Activated CD4-positive, alpha-beta memory T cell treated with anti-CD3 and anti-CD28 coated beads for 36 hours (primary cell): ENCODE measurements around the gene WSB2. TPM values are rescaled to one million over a fixed set of nuclear protein-coding genes. Genes with fewer than 3 reads are reported as not detected.

Source experiments
- CTCF ChIA-PET: fragments of 350-600 bp; sonication (Branson Sonifier 250); formaldehyde crosslinking; loops from one replicate; lab custom pipeline; 2021; ENCODE audit warnings: antibody characterized with exemption, inconsistent platforms; lab: Charles Lee
- POLR2A ChIA-PET: fragments of 350-600 bp; sonication (Branson Sonifier 250); formaldehyde crosslinking; loops from one replicate; lab custom pipeline; 2021; ENCODE audit warnings: antibody characterized with exemption; lab: Charles Lee
- DNase-seq: peaks from one replicate; pipeline ENCODE4 v3.0.0-alpha.2; 2020
- H3K27ac Mint-ChIP-seq: one replicate; pipeline ENCODE4 v1.8.0; 2021; ENCODE audit warnings: mixed read lengths
- H3K27me3 Mint-ChIP-seq: one replicate; pipeline ENCODE4 v1.8.0; 2021; ENCODE audit warnings: mixed read lengths
- H3K36me3 Mint-ChIP-seq: one replicate; pipeline ENCODE4 v1.8.0; 2021; ENCODE audit warnings: mixed read lengths
- H3K4me1 Mint-ChIP-seq: one replicate; pipeline ENCODE4 v1.8.0; 2021; ENCODE audit warnings: low read depth, mixed read lengths
- H3K4me3 Mint-ChIP-seq: one replicate; pipeline ENCODE4 v1.8.0; 2021; ENCODE audit warnings: mild to moderate bottlenecking, mixed read lengths
- H3K9me3 Mint-ChIP-seq: one replicate; pipeline ENCODE4 v1.8.0; 2021; ENCODE audit warnings: mixed read lengths
- intact Hi-C: fragments of 100-400 bp; cut with micrococcal nuclease; formaldehyde crosslinking; loops from one replicate; pipeline ENCODE4 v1.15.1; 2023
- total RNA-seq, 2 experiments: library from RNA; stranded (reverse); gene quantifications; one replicate each; pipeline ENCODE4 v1.2.3, GENCODE V29; 2021

The WSB2 gene
- 100 to 1,000 TPM in 1 of 2 experiments, 10 to 100 TPM in 1; 93.2 to 102 TPM for total RNA-seq

GRCh38 chr12:118061011-118061872 lies at the start of gene WSB2:
WSB2 (minus strand) TSS chr12:118061179; CDS start chr12:118061048, 131 bp downstream.
- no peaks in the 10 kb centered on the region for H3K27me3 Mint-ChIP-seq
- peak; percentile 73 for DNase-seq
- no peaks in the 10 kb centered on the region for H3K9me3 Mint-ChIP-seq
- peaks cover 6% of the 10 kb centered on the region for H3K36me3 Mint-ChIP-seq
- CTCF ChIA-PET, result interaction anchor here (0.8 to 2.1 kb wide), 7 partner anchors 8 to 204 kb away, joined by 3 to 11 read pairs (median 3); no protein-coding TSS in a partner anchor
- POLR2A ChIA-PET, result interaction anchor here (0.6 to 6.1 kb wide), 13 partner anchors 8 to 314 kb away, joined by 3 to 48 read pairs (median 6); partner anchors contain the start of genes PEBP1 and RFC5
- H3K4me3 Mint-ChIP-seq, result peak within 1 kb of the TSS; percentile 81
- peak within 1 kb of the TSS; percentile 92 for H3K27ac Mint-ChIP-seq
- H3K4me1 Mint-ChIP-seq, result peaks cover 48% of the 10 kb centered on the region
- intact Hi-C loops, result loop anchor here (2.0 to 5.0 kb wide), 4 partner anchors 16 to 316 kb away; partner anchors contain the start of genes PEBP1 and SUDS3

DNA sequence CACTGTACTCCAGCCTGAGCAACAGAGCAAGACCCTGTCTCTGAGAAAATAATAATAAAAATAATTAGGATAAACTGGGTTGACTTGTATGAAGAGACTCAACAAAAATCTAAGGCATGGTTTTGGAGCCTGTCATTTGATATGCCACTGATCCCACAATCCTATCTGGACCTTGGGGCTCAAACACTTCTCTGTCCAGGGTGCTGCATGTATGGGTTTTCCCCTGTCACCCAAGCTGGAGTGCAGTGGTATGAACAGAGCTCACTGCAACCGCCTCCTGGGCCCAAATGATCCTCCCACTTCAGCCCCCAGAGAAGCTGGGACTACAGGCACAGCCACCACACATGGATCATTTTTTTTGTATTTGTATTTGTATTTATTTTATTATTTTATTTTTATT lies 48.1 kb upstream of the WSB2 start:
- no peak for DNase-seq
- peaks cover 5% of the 10 kb centered on the region for H3K27me3 Mint-ChIP-seq
- intact Hi-C loops, result no loop called here
- H3K36me3 Mint-ChIP-seq, result no peaks in the 10 kb centered on the region
- peaks cover 3% of the 10 kb centered on the region for H3K4me1 Mint-ChIP-seq
- no peak overlapping the region for H3K4me3 Mint-ChIP-seq
- ChIA-PET POLR2A (no interaction called here), CTCF (interaction anchor here (0.8 to 2.0 kb wide), 2 partner anchors 44 to 1304 kb away, joined by 3 to 7 read pairs; no protein-coding TSS in a partner anchor)
- H3K9me3 Mint-ChIP-seq, result no peaks in the 10 kb centered on the region
- no peak overlapping the region for H3K27ac Mint-ChIP-seq

DNA sequence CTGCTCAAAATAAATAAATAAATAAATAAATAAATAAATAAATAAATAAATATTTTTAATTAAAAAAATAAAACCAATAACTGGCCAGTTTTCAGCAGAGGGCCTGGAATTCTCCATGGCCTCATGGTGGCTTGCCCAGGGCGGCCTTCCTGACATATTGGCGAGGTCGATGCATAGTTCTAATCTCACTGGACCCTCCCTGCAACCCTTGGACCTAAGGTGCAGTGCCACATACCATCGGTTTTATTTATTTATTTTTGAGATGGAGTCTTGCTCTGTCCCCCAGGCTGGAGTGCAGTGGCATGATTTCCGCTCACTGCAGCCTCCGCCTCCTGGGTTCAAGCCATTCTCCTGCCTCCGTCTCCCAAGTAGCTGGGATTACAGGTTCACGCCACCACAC lies 46.7 kb upstream of the WSB2 start:
- intact Hi-C loops, result no loop called here
- Mint-ChIP-seq H3K27me3 (peaks cover 5% of the 10 kb centered on the region), H3K36me3 (no peaks in the 10 kb centered on the region), H3K9me3 (no peaks in the 10 kb centered on the region), H3K27ac (no peak overlapping the region), H3K4me3 (no peak overlapping the region), H3K4me1 (peaks cover 6% of the 10 kb centered on the region)
- POLR2A ChIA-PET, result no interaction called here
- DNase-seq, result no peak
- CTCF ChIA-PET, result interaction anchor here (2.0 kb wide), 1 partner anchor 43 kb away, joined by 7 read pairs; no protein-coding TSS in a partner anchor

- intact Hi-C loops, result no loop called here
Measured at GRCh38 chr12:118107011-118107410, 46.0 kb upstream of the WSB2 start.

DNA sequence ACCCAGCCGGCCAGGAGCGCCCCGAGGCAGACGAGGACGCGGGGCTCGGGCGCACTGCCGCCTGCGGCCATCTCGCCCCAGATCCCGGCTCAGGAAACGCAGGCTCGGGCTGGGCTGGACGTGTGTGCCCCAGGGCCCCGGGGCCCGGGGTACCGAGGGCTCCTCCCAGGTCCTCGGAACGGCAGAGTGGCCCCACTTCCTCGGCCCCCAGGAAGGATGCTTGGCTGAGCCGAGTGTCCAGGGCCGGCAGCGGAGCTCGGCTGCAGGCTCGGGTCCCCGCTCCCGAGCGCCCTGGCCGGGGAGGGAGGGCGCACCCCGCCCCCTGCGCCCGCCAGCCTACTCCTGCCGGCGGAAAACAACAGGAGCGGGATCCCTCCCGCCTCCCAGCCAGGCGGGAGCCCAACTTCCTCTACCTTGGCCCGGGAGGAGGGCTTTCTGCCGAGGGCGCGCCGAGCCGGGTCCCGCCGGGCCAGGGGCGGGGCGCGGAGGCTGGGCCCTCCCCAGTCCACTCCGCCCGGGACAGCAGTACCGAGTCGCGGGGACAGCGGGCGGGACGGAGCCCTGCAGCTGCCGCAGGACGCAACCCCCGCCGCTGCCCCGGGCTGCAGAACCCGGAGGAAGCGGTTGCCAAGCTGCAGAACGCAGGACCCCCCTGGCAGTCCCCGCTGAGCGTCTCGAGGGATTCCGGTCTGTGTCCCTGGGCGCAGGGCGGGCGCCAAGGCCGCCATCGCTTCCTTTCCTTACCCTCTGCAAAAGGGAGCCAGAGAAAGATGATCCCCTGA lies 42.8 kb upstream of the WSB2 start, which contains the start of gene VSIG10:
Gene VSIG10, minus strand, starts transcription at position 411 of the 782 bp plus-strand sequence. Its CDS starts 340 bp downstream, at position 71.
- Mint-ChIP-seq H3K4me1 (peaks cover 6% of the 10 kb centered on the region), H3K36me3 (no peaks in the 10 kb centered on the region), H3K4me3 (peak within 1 kb of the TSS; percentile 71), H3K9me3 (no peaks in the 10 kb centered on the region), H3K27ac (no peak within 1 kb of the TSS), H3K27me3 (peaks cover 8% of the 10 kb centered on the region)
- CTCF ChIA-PET, result interaction anchor here (1.4 to 1.5 kb wide), 2 partner anchors 17 to 246 kb away, joined by 4 to 5 read pairs; no protein-coding TSS in a partner anchor
- peak; percentile 20 for DNase-seq
- POLR2A ChIA-PET, result no interaction called here
- intact Hi-C loops, result no loop called here

More at GRCh38 chr12:118107011-118107410, 46.0 kb upstream of the WSB2 start:
- Mint-ChIP-seq H3K4me1 (peaks cover 6% of the 10 kb centered on the region), H3K27ac (no peak overlapping the region), H3K4me3 (no peak overlapping the region), H3K9me3 (no peaks in the 10 kb centered on the region), H3K36me3 (no peaks in the 10 kb centered on the region), H3K27me3 (peaks cover 7% of the 10 kb centered on the region)
- ChIA-PET POLR2A (no interaction called here), CTCF (interaction anchor here (2.0 kb wide), 1 partner anchor 42 kb away, joined by 7 read pairs; no protein-coding TSS in a partner anchor)
- DNase-seq, result no peak

DNA sequence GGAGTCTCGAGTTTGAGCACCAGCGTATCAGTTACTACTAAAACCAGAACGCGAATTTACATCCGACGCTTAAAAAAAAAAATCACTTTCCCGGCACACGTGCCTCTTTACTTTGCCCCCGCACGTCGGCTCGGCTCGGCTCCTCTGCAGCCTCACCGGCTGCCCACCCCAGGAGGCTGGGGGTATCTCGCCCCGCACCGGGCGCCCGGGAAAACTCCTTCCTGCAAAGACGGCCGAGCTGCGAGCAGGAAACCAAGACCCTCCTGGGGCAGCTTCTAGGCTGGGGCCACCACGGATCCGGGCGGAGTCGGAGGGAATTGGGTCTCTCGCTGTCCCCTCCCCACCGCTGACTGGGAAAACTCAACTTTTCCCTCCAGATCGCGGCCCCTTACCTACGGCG lies 42.2 kb upstream of the WSB2 start:
- no peaks in the 10 kb centered on the region for H3K36me3 Mint-ChIP-seq
- ChIA-PET POLR2A (no interaction called here), CTCF (interaction anchor here (1.4 kb wide), 1 partner anchor 18 kb away, joined by 4 read pairs; no protein-coding TSS in a partner anchor)
- no peaks in the 10 kb centered on the region for H3K9me3 Mint-ChIP-seq
- peaks cover 6% of the 10 kb centered on the region for H3K4me1 Mint-ChIP-seq
- peak overlapping the region; percentile 71 for H3K4me3 Mint-ChIP-seq
- no peak overlapping the region for H3K27ac Mint-ChIP-seq
- intact Hi-C loops, result no loop called here
- H3K27me3 Mint-ChIP-seq, result peaks cover 8% of the 10 kb centered on the region
- peak; percentile 21 for DNase-seq

DNA sequence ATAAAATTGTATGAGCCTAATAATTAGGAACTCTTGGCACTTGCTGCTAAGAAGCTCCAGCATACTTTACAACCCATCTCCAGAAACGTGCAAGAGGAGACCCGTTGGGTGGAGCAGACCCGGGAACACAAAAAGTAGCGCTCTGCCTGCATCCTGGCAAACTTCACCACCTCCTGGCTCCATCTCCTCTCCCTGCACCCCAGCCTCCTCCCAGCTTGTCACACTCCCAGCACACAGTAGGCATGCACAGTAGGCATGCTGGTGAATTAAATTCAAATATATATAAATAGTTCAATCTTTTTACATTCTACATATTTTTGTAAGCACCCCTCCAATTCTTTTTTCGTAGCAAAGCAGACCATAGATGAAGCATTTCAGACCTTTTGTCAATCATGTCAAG lies 41.6 kb upstream of the WSB2 start:
- DNase-seq, result no peak
- ChIA-PET CTCF (interaction anchor here (1.4 kb wide), 1 partner anchor 19 kb away, joined by 4 read pairs; no protein-coding TSS in a partner anchor), POLR2A (no interaction called here)
- H3K27ac Mint-ChIP-seq, result no peak overlapping the region
- peaks cover 8% of the 10 kb centered on the region for H3K27me3 Mint-ChIP-seq
- H3K9me3 Mint-ChIP-seq, result no peaks in the 10 kb centered on the region
- peak overlapping the region; percentile 71 for H3K4me3 Mint-ChIP-seq
- intact Hi-C loops, result no loop called here
- no peaks in the 10 kb centered on the region for H3K36me3 Mint-ChIP-seq
- peaks cover 6% of the 10 kb centered on the region for H3K4me1 Mint-ChIP-seq

DNA sequence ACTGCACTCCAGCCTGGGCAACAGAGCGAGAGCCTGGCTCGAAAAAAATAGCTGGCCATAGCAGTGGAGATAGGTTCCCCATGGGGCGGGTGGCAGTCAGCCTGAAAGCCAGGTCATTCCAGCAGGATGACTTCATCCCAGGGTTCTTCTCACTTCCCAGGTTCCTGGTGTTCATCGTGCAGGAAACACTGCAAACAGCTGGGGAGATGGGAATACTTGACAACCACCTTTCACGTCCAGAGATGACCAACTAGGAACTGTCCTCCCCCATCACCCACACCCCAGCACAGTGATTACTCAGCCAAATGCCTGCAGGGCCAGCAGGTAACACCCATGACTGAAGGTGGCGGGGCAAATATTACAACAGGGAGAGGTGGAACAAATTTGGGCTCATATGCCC lies 41.1 kb upstream of the WSB2 start:
- DNase-seq, result no peak
- H3K9me3 Mint-ChIP-seq, result no peaks in the 10 kb centered on the region
- H3K4me3 Mint-ChIP-seq, result no peak overlapping the region
- intact Hi-C loops, result no loop called here
- peaks cover 6% of the 10 kb centered on the region for H3K4me1 Mint-ChIP-seq
- H3K27me3 Mint-ChIP-seq, result peaks cover 8% of the 10 kb centered on the region
- H3K36me3 Mint-ChIP-seq, result no peaks in the 10 kb centered on the region
- no peak overlapping the region for H3K27ac Mint-ChIP-seq
- POLR2A ChIA-PET, result interaction anchor here (0.7 kb wide), 1 partner anchor 1871 kb away, joined by 3 read pairs; no protein-coding TSS in a partner anchor
- CTCF ChIA-PET, result interaction anchor here (1.4 kb wide), 1 partner anchor 19 kb away, joined by 6 read pairs; no protein-coding TSS in a partner anchor

- Mint-ChIP-seq H3K4me3 (no peak overlapping the region), H3K27me3 (peaks cover 8% of the 10 kb centered on the region), H3K36me3 (no peaks in the 10 kb centered on the region), H3K9me3 (no peaks in the 10 kb centered on the region), H3K4me1 (peaks cover 6% of the 10 kb centered on the region), H3K27ac (no peak overlapping the region)
- no peak for DNase-seq
- CTCF ChIA-PET, result interaction anchor here (1.4 kb wide), 1 partner anchor 20 kb away, joined by 6 read pairs; no protein-coding TSS in a partner anchor
- POLR2A ChIA-PET, result interaction anchor here (0.6 to 0.7 kb wide), 2 partner anchors 127 to 181 kb away, joined by 3 read pairs; no protein-coding TSS in a partner anchor
- intact Hi-C loops, result no loop called here
Measured at GRCh38 chr12:118101051-118101450, 40.1 kb upstream of the WSB2 start.

DNA sequence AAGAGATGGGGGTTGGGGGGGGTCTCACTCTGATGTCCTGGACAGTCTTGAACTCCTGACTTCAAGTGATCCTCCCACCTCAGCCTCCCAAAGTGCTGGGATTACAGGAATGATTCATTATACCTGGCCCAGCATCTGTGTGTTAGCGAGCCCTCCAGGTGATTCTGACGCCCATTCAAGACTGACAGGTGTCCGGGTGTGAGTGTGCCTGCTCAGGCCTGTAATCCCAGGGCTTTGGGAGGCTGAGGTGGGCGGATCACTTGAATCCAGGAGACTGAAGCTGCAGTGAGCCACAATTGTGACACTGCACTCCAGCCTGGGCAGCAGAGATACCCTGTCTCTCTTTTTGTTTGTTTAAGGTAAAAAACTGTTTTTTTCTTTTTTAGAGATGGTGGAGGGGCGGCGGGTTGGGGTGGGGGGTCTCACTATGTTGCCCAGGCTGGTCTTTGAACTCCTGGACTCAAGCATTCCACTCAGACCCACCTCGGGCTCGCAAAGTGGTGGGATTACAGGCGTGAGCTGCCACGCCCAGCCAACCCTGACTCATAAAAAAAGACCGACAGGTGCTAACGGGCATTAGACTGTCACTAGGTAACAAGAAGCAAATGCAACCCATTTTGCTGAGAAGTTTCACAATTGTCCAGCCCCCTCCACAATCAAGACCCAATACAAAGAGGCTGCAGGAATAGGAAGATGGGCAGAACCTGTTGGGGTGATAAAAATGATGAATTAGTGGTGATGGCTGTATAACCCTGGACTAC lies 38.1 kb upstream of the WSB2 start:
- Mint-ChIP-seq H3K27ac (no peak overlapping the region), H3K27me3 (peaks cover 4% of the 10 kb centered on the region), H3K36me3 (no peaks in the 10 kb centered on the region), H3K4me1 (peaks cover 3% of the 10 kb centered on the region), H3K4me3 (no peak overlapping the region), H3K9me3 (no peaks in the 10 kb centered on the region)
- no peak for DNase-seq
- CTCF ChIA-PET, result no interaction called here
- POLR2A ChIA-PET, result no interaction called here
- intact Hi-C loops, result no loop called here

DNA sequence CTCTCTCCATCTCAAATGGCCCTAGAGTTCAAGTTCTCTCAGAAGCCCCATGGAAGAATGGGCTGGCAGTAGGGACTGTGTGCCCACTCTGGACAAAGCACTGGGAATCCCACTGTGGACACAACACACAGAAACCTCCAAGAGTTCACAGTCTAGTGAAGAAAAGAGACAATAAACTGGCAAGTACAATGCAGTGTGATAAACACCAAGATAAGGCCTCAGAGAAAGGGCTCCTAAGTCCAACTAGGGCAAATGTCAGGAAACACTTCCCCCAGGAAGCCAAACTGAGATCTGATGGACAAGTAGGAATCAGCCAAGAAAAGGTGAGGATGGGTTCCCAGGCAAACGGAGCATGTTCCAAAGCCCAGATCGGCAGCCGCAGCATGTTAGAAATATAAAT lies 37.4 kb upstream of the WSB2 start:
- Mint-ChIP-seq H3K4me3 (no peak overlapping the region), H3K9me3 (no peaks in the 10 kb centered on the region), H3K27ac (no peak overlapping the region), H3K27me3 (peaks cover 4% of the 10 kb centered on the region), H3K4me1 (peaks cover 3% of the 10 kb centered on the region), H3K36me3 (no peaks in the 10 kb centered on the region)
- CTCF ChIA-PET, result no interaction called here
- DNase-seq, result no peak
- POLR2A ChIA-PET, result no interaction called here
- intact Hi-C loops, result no loop called here
